Lung (tissue), 12 donors: ENCODE measurements around the gene PDZD8. TPM values are rescaled to one million over a fixed set of nuclear protein-coding genes. Genes with fewer than 3 reads are reported as not detected.

ENCODE experiments used
- ATAC-seq: fragments of 200-7000 bp; cut with Tn5 transposase; one replicate; pipeline ENCODE4 v1.9.1; 2020; ENCODE audit warnings: moderate number of reproducible peaks; ENCODE audit not compliant: insufficient read depth, low FRiP score
- DNase-seq, 3 donors: peaks; one replicate each; pipeline ENCODE4 v3.0.0-alpha.2; 2013 to 2017
- H3K27ac ChIP-seq, 2 donors: one replicate each; pipeline ENCODE4 v1.5.1; 2013; ENCODE audit warnings: mild to moderate bottlenecking in 2 of 2, moderate library complexity in 2 of 2, control low read depth in 1 of 2, inconsistent platforms in 1 of 2, low read depth in 1 of 2, low read length in 1 of 2
- H3K27me3 ChIP-seq, 3 donors: one replicate each; pipeline ENCODE4 v1.5.1; 2013; ENCODE audit warnings: low read length in 2 of 3; ENCODE audit not compliant: control insufficient read depth in 3 of 3, insufficient read depth in 3 of 3
- H3K36me3 ChIP-seq, 4 donors: one replicate each; pipeline ENCODE4 v1.5.1; 2013; ENCODE audit warnings: low read length in 4 of 4, mild to moderate bottlenecking in 1 of 4, moderate library complexity in 1 of 4; ENCODE audit not compliant: control insufficient read depth in 4 of 4, insufficient read depth in 4 of 4
- H3K4me1 ChIP-seq, 5 donors: one replicate each; pipeline ENCODE4 v1.5.1; 2013; ENCODE audit warnings: low read length in 5 of 5, mild to moderate bottlenecking in 2 of 5, moderate library complexity in 1 of 5; ENCODE audit not compliant: control insufficient read depth in 5 of 5, insufficient read depth in 5 of 5
- H3K4me3 ChIP-seq: one replicate; pipeline ENCODE4 v1.5.1; 2013; ENCODE audit warnings: mild to moderate bottlenecking, control low read depth, moderate library complexity
- H3K9ac ChIP-seq, 2 donors: one replicate each; pipeline ENCODE4 v1.5.1; 2013; ENCODE audit warnings: low read length in 2 of 2, control low read depth in 1 of 2; ENCODE audit not compliant: insufficient read depth in 1 of 2
- H3K9me3 ChIP-seq, 4 donors: one replicate each; pipeline ENCODE4 v1.5.1; 2013; ENCODE audit warnings: low read length in 3 of 4, mild to moderate bottlenecking in 1 of 4, moderate library complexity in 1 of 4; ENCODE audit not compliant: control insufficient read depth in 4 of 4, insufficient read depth in 3 of 4
- WGBS, 2 donors: extraction: QIAGEN DNeasy Blood & Tissue Kit; methylation state at CpG; one replicate each; pipeline ENCODE4 v1.1.7; 2013; 5-methylcytosine and 5-hydroxymethylcytosine counted together
- polyA plus RNA-seq, 2 donors: library from polyadenylated mRNA; stranded (reverse); fragments of 200-250 nt; gene quantifications; one replicate each; pipeline ENCODE4 v1.2.1, GENCODE V29; 2013
- total RNA-seq, 2 donors: library from RNA; depleted of rRNA in 1 of 2; stranded (reverse); fragments of >200 nt in 1 of 2; gene quantifications; one replicate each; pipeline ENCODE4 v1.2.1, GENCODE V29; 2014 to 2021
- TF ChIP-seq, protein P1 (sequence below): IDR thresholded peaks from 2 replicates; pipeline ENCODE4 v1.5.1; 2012; ENCODE audit warnings: mild to moderate bottlenecking; ENCODE audit errors: control extremely low read depth, extremely low read depth
- donor health status: control.
- donor health status: control.
- donor health status: Bipolar disorder and iron deficiency.
- donor health status: healthy.
- donor health status: DM: yes; HTN: yes; CAD: no.

Gene PDZD8
- total and polyA plus RNA-seq, 4 donors, result 3.7 to 32.0 (median 19.3) TPM

DNA sequence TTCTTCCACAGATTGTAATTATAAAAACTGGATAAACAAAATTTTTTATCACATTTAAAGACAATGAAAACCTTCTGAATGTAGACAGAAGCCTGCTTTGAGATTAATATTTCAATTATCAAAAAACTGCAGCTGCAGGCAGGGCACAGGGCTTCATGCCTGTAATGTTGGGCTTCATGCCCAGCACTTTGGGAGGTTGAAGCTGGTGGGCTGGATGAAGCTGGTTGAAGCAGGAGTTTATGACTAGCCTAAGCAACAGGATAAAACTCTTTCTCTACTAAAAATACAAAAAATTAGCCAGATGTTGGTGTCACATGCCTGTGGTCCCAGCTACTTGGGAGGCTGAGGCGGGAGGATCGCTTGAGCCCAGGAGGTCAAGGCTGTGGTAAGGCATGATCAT, 41.2 kb downstream of the PDZD8 start:
- TF ChIP-seq, protein P1, sequence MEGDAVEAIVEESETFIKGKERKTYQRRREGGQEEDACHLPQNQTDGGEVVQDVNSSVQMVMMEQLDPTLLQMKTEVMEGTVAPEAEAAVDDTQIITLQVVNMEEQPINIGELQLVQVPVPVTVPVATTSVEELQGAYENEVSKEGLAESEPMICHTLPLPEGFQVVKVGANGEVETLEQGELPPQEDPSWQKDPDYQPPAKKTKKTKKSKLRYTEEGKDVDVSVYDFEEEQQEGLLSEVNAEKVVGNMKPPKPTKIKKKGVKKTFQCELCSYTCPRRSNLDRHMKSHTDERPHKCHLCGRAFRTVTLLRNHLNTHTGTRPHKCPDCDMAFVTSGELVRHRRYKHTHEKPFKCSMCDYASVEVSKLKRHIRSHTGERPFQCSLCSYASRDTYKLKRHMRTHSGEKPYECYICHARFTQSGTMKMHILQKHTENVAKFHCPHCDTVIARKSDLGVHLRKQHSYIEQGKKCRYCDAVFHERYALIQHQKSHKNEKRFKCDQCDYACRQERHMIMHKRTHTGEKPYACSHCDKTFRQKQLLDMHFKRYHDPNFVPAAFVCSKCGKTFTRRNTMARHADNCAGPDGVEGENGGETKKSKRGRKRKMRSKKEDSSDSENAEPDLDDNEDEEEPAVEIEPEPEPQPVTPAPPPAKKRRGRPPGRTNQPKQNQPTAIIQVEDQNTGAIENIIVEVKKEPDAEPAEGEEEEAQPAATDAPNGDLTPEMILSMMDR, result no peak
- Histone ChIP-seq H3K27me3 (no peaks in the 10 kb centered on the region), H3K9me3 (peaks cover 0 to 12% (median 6%) of the 10 kb centered on the region in 4 donors), H3K9ac (no peak overlapping the region), H3K27ac (no peak overlapping the region), H3K36me3 (peaks cover 1 to 5% (median 3%) of the 10 kb centered on the region in 4 donors), H3K4me1 (no peaks in the 10 kb centered on the region), H3K4me3 (no peak overlapping the region)
- DNase-seq (no peak), ATAC-seq (no peak)
- 98 to 100% methylated on average over 2 of the region's 2 CpGs for WGBS, 2 donors

DNA sequence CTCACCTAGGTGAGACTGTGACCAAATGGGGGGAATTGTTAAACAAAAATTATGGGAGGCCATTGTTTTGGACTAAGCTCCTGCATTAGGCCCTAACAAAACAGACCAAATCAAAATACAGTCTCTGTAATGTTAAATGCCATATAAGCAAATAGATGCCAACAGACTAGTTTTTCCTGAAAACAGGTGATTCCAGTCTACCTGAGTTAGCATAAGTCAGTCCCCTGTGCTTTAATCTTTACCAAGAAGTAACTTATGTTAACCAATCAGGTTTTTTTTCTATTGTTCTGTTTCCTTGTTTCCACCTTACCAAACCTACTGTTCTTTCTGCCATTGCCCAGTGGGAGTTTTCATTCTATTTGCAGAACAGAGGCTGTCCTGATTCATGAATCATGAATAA, 48.0 kb downstream of the PDZD8 start:
- Histone ChIP-seq H3K4me1 (peaks cover 0 to 9% (median 0%) of the 10 kb centered on the region in 5 donors), H3K9me3 (no peaks in the 10 kb centered on the region), H3K9ac (no peak overlapping the region), H3K27ac (no peak overlapping the region), H3K4me3 (no peak overlapping the region), H3K27me3 (no peaks in the 10 kb centered on the region), H3K36me3 (peaks cover 0 to 2% (median 0%) of the 10 kb centered on the region in 4 donors)
- TF ChIP-seq, protein P1, result no peak
- ATAC-seq (no peak), DNase-seq (peak in 1 of 3 donors; percentile 8)

DNA sequence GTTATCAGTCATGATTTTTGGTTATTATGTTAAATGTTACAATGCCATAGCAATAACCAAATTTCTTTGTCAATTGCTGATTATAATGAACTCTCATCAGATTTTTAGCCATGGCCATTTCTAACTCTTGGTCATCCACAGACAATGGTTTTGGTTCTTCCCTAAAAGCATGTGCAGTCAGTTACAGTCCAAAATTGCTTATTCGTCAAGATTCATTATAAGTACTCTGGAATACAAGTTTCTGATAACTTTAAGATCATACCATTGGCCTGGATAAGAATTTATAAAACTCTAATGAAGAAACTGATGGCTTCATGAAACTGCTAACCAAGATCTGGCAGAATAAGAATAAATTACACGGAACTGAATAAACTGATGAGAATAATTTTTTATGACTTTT, 50.9 kb downstream of the PDZD8 start:
- ATAC-seq, result no peak
- no peaks in the 10 kb centered on the region for H3K9me3 ChIP-seq
- WGBS, 2 donors, result 96 to 97% methylated on average over 2 of the region's 2 CpGs
- DNase-seq, result no peak
- no peak overlapping the region for H3K4me3 ChIP-seq
- no peaks in the 10 kb centered on the region for H3K27me3 ChIP-seq
- H3K36me3 ChIP-seq, result peaks cover 0 to 2% (median 0%) of the 10 kb centered on the region in 4 donors
- H3K4me1 ChIP-seq, result peaks cover 0 to 13% (median 0%) of the 10 kb centered on the region in 5 donors
- TF ChIP-seq, protein P1, result no peak
- no peak overlapping the region for H3K27ac ChIP-seq
- H3K9ac ChIP-seq, result no peak overlapping the region

DNA sequence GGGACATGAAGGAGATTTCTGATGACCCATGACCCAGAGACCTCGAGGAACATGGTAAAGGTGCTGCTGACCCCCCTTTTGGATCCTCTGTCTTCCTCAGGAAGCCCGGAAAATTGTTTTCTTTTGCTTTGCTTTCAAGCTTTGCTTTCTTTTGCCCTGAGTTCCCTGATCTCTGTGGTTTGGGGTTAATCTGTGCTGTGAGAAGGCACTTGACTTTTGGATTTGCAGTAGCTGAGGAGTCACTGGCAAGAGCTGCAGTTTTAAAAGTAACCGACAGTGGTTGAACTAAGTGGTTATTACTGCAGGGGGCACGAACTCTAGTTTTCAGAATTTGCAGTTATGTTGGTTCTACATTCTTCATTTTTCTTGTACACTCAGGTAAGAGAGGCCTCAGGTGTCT, 53.0 kb downstream of the PDZD8 start:
- no peak overlapping the region for H3K27ac ChIP-seq
- no peak overlapping the region for H3K4me3 ChIP-seq
- TF ChIP-seq, protein P1, result no peak
- no peak overlapping the region for H3K9ac ChIP-seq
- no peaks in the 10 kb centered on the region for H3K27me3 ChIP-seq
- peaks cover 0 to 11% (median 0%) of the 10 kb centered on the region in 5 donors for H3K4me1 ChIP-seq
- H3K36me3 ChIP-seq, result peaks cover 0 to 2% (median 0%) of the 10 kb centered on the region in 4 donors
- no peak for DNase-seq
- 56 to 58% methylated on average over 4 of the region's 4 CpGs for WGBS, 2 donors
- no peak for ATAC-seq
- H3K9me3 ChIP-seq, result no peaks in the 10 kb centered on the region
